NT2/D1 (cell line): ENCODE measurements around the gene C19orf67.
"Not testable (repeated sequence)": the region's sequence is repeated elsewhere in the genome, so short reads cannot be mapped to it uniquely, and the experiment has no call there.

Experiments used
- DNase-seq: peaks from one replicate; pipeline ENCODE4 v3.0.0-alpha.2; 2011; ENCODE audit warnings: low read depth, low spot score
- H3K27me3 ChIP-seq: 2 replicates; pipeline ENCODE4 v1.6.0; 2011; ENCODE audit warnings: mild to moderate bottlenecking; ENCODE audit not compliant: insufficient read length, insufficient read depth
- H3K36me3 ChIP-seq: 2 replicates; pipeline ENCODE4 v1.6.1; 2011; ENCODE audit warnings: mild to moderate bottlenecking, low read length, mixed read lengths; ENCODE audit not compliant: insufficient read depth, insufficient read length
- H3K4me1 ChIP-seq: 2 replicates; pipeline ENCODE4 v1.5.1; 2011; ENCODE audit not compliant: insufficient read depth, insufficient read length
- H3K4me3 ChIP-seq: 2 replicates; pipeline ENCODE4 v1.5.1; 2011; ENCODE audit warnings: low read depth; ENCODE audit not compliant: insufficient read length
- H3K9ac ChIP-seq: 2 replicates; pipeline ENCODE4 v1.6.0; 2011; ENCODE audit warnings: low read depth; ENCODE audit not compliant: insufficient read length
- H3K9me3 ChIP-seq: 2 replicates; pipeline ENCODE4 v1.5.1; 2011; ENCODE audit warnings: mild to moderate bottlenecking, low read length; ENCODE audit not compliant: insufficient read depth
- SUZ12 ChIP-seq: IDR thresholded peaks from 2 replicates; pipeline ENCODE4 v1.6.1; 2011; ENCODE audit not compliant: insufficient read length, insufficient read depth; ENCODE audit errors: extremely low read depth
- YY1 ChIP-seq: IDR thresholded peaks from 2 replicates; pipeline ENCODE4 v1.6.1; 2011; ENCODE audit not compliant: insufficient read length, insufficient read depth
- ZNF274 ChIP-seq: IDR thresholded peaks from 2 replicates; pipeline ENCODE4 v1.6.1; 2011; ENCODE audit warnings: mild to moderate bottlenecking, low read depth, low read length

The C19orf67 gene

DNA sequence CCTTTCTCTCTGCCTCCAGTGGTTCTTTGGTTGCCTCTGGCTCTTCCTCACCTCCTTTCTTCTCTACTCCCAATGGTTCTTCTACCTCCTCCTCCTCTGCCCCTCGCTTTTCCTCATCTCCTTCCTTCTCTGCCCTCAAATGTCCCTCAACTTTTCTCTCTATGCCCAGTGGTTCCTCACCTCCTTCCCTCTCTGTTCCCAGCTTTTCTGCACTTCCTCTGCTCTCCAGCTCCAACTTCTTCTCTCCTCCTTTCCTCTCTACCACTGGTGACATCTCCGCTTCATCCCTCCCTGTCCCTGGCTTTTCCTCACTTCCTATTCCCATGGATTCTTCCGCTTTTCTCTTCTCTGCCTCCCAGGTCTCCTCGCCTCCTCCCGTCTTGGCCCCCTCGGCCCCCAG lies 31.5 kb downstream of the C19orf67 start:
- H3K4me3 ChIP-seq: no peak overlapping the region
- H3K9me3 ChIP-seq: peaks cover 7% of the 10 kb centered on the region; the same call in 1 of the 2 replicates
- DNase-seq: no peak
- H3K36me3 ChIP-seq: peaks cover 42% of the 10 kb centered on the region
- no peak overlapping the region for H3K9ac ChIP-seq
- TF ChIP-seq SUZ12: no peak
- no peak for TF ChIP-seq ZNF274
- no peak for TF ChIP-seq YY1
- peaks cover 18% of the 10 kb centered on the region for H3K4me1 ChIP-seq
- peaks cover 5% of the 10 kb centered on the region for H3K27me3 ChIP-seq

DNA sequence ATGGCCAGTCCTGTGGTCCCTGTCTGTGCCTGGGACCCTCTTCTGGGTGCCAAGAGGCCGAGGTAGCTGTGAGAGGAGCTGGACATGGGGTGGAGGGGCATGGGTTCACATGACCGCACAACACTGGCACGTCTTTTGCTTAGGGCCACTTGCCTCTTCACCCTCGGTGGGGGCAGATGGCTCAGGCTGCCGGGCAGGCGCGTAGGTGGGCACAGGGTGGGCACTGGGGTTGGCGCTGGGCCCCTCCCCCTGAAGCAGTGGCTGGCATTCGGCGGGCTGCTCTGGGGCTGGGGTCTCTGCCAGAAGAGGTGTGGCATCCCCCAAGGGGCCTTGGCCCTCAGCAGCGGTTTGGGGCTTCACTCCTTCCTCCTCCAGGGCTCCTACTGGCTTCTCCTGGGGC lies 32.1 kb downstream of the C19orf67 start:
- Histone ChIP-seq H3K9ac (no peak overlapping the region), H3K4me3 (no peak overlapping the region), H3K4me1 (peaks cover 14% of the 10 kb centered on the region), H3K36me3 (peaks cover 48% of the 10 kb centered on the region), H3K27me3 (peaks cover 2% of the 10 kb centered on the region), H3K9me3 (peaks cover 12% of the 10 kb centered on the region; the same call in 1 of the 2 replicates)
- TF ChIP-seq SUZ12 (no peak), YY1 (no peak), ZNF274 (no peak)
- DNase-seq: no peak

DNA sequence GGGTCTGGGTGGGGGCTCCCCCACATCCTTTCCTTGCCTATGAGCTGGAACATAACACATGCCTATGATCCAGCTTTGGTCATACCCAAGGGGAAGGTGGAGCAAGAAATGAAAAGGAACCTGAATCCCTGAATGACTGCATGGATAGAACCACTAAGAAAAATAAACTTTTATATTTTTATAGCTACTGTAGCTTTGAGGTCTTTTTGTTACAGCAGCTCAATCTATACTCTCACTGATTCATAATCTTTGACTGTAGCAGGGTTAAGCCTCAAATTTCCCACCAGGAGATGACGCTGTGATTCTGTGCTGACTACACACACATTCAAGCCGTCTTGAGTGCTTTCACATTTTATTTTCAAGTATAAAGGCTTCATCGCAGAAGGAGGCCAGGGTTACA lies 32.6 kb downstream of the C19orf67 start:
- Histone ChIP-seq H3K36me3 (peaks cover 51% of the 10 kb centered on the region), H3K9me3 (peaks cover 17% of the 10 kb centered on the region; the same call in 1 of the 2 replicates), H3K27me3 (no peaks in the 10 kb centered on the region), H3K9ac (no peak overlapping the region), H3K4me3 (no peak overlapping the region), H3K4me1 (peaks cover 10% of the 10 kb centered on the region)
- TF ChIP-seq YY1 (no peak), SUZ12 (no peak), ZNF274 (no peak)
- no peak for DNase-seq

DNA sequence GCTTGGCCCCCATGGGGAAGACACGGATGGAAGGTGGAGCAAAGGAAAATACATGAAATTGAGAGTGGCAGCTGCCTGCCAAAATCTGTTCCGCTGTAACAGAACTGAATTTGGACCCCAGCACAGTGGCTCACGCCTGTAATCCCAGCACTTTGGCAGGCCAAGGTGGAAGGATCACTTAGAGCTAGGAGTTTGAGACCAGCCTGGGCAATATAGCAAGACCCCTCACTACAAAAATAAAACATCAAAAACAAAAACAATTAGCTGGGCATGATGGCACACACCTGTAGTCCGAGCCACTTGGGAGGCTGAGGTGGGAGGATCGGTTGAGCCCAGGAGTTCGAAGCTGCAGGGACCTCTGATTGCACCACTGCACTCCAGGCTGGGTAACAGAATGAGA lies 33.1 kb downstream of the C19orf67 start:
- Histone ChIP-seq H3K4me3 (no peak overlapping the region), H3K36me3 (peaks cover 51% of the 10 kb centered on the region), H3K4me1 (peaks cover 9% of the 10 kb centered on the region), H3K9ac (no peak overlapping the region), H3K9me3 (peaks cover 18% of the 10 kb centered on the region; the same call in 1 of the 2 replicates), H3K27me3 (no peaks in the 10 kb centered on the region)
- no peak for TF ChIP-seq ZNF274
- no peak for TF ChIP-seq SUZ12
- TF ChIP-seq YY1: no peak
- DNase-seq: no peak

DNA sequence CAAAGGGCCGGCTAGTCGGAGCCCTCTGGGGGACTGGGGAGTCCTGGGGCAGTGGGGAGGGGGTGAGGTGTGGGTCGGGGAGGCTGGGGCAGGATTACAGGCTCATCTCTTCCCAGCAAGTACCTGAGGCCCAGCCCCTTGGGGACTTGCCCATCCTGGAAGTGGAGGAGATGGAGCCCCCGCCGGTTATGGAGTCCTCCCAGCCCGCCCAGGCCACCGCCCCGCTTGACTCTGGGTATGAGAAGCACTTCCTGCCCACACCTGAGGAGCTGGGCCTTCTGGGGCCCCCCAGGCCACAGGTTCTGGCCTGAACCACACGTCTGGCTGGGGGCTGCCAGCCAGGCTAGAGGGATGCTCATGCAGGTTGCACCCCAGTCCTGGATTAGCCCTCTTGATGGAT lies 33.6 kb downstream of the C19orf67 start:
- Histone ChIP-seq H3K4me3 (no peak overlapping the region), H3K27me3 (no peaks in the 10 kb centered on the region), H3K4me1 (peaks cover 9% of the 10 kb centered on the region), H3K9ac (no peak overlapping the region), H3K36me3 (peaks cover 51% of the 10 kb centered on the region), H3K9me3 (peaks cover 18% of the 10 kb centered on the region; the same call in 1 of the 2 replicates)
- TF ChIP-seq ZNF274: no peak
- TF ChIP-seq SUZ12: no peak
- TF ChIP-seq YY1: no peak
- DNase-seq: no peak

DNA sequence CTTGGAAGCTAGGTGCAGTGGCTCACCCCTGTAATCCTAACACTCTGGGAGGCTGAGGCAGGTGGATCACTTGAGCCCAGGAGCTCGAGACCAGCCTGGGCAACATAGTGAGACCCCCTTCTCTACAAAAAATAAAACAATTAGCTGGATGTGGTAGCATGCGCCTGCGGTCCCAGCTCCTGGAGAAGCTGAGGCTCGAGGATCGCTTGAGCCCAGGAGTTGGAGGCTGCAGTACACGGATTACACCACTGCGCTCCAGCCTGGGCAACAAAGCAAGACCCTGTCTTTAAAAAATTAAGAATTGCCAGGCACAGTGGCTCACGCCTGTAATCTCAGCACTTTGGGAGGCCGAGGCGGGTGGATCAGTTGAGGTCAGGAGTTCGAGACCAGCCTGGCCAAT lies 34.6 kb downstream of the C19orf67 start:
- Histone ChIP-seq H3K36me3 (peaks cover 55% of the 10 kb centered on the region), H3K9me3 (peaks cover 18% of the 10 kb centered on the region; the same call in 1 of the 2 replicates)
- not testable (repeated sequence) for H3K4me3 ChIP-seq, H3K27me3 ChIP-seq, H3K4me1 ChIP-seq, H3K9ac ChIP-seq, DNase-seq

DNA sequence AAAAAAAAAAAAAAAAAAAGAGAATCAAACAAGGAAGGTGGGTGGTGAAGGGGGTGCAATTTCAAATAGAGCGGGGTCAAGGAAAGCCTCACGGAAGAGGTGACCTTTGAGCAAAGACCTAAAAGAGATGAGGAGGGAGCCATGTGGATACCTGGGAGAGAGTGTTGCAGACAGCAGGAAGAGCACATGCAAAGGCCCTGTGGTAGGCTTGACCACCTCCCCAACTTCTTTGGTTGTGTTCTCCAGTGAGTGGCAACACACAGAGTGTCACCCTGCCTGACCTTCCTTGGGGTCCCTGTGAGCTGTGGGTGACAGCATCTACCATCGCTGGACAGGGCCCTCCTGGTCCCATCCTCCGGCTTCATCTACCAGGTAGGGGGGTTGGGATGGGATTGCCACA lies 35.1 kb downstream of the C19orf67 start:
- no peak overlapping the region for H3K9ac ChIP-seq
- H3K4me1 ChIP-seq: peaks cover 9% of the 10 kb centered on the region
- H3K4me3 ChIP-seq: no peak overlapping the region
- H3K27me3 ChIP-seq: no peaks in the 10 kb centered on the region
- no peak for DNase-seq
- no peak for TF ChIP-seq ZNF274
- no peak for TF ChIP-seq YY1
- no peak for TF ChIP-seq SUZ12
- H3K36me3 ChIP-seq: peaks cover 57% of the 10 kb centered on the region
- peaks cover 18% of the 10 kb centered on the region; the same call in 1 of the 2 replicates for H3K9me3 ChIP-seq
